KMS-11 (cell line): ENCODE measurements around the gene MOV10L1.

Source experiments
- H2AFZ ChIP-seq: fragments of 200-600 bp; sonication (generic); 2 replicates; pipeline ENCODE4 v1.6.1; 2016; ENCODE audit warnings: antibody characterized with exemption, mixed run types, low read depth
- H3K27ac ChIP-seq: fragments of 200-600 bp; sonication (generic); 2 replicates; pipeline ENCODE4 v1.6.1; 2016; ENCODE audit warnings: mild to moderate bottlenecking, mixed run types
- H3K27me3 ChIP-seq: fragments of 200-600 bp; sonication (generic); 2 replicates; pipeline ENCODE4 v1.6.1; 2017; ENCODE audit warnings: mild to moderate bottlenecking, low read depth, mixed run types, moderate library complexity; ENCODE audit not compliant: insufficient read depth
- H3K36me3 ChIP-seq: fragments of 200-600 bp; sonication (generic); 2 replicates; pipeline ENCODE4 v1.6.1; 2017; ENCODE audit warnings: mild to moderate bottlenecking, mixed run types; ENCODE audit not compliant: insufficient read depth
- H3K4me1 ChIP-seq: fragments of 200-600 bp; sonication (generic); 2 replicates; pipeline ENCODE4 v1.6.1; 2016; ENCODE audit warnings: mild to moderate bottlenecking, low read depth, mixed run types; ENCODE audit not compliant: poor library complexity, severe bottlenecking
- H3K4me2 ChIP-seq: fragments of 200-600 bp; sonication (generic); 2 replicates; pipeline ENCODE4 v1.7.0; 2016; ENCODE audit warnings: mild to moderate bottlenecking, mixed run types
- H3K4me3 ChIP-seq: fragments of 200-600 bp; sonication (generic); IDR thresholded peaks from 2 replicates; pipeline ENCODE4 v1.6.1; 2017; ENCODE audit warnings: low read depth, low read length, mixed read lengths; ENCODE audit not compliant: insufficient read depth
- H3K79me2 ChIP-seq: fragments of 200-600 bp; sonication (generic); 2 replicates; pipeline ENCODE4 v1.6.1; 2016; ENCODE audit warnings: low read depth, mixed run types; ENCODE audit not compliant: insufficient read depth
- H3K9ac ChIP-seq: fragments of 200-600 bp; sonication (generic); 2 replicates; pipeline ENCODE4 v1.6.1; 2016; ENCODE audit warnings: mild to moderate bottlenecking, mixed run types
- H4K20me1 ChIP-seq: fragments of 200-600 bp; sonication (generic); 2 replicates; pipeline ENCODE4 v1.6.1; 2016; ENCODE audit warnings: mild to moderate bottlenecking, mixed run types; ENCODE audit not compliant: insufficient read depth
- CTCF ChIP-seq: fragments of 200-600 bp; sonication (generic); conservative IDR thresholded peaks from 2 replicates; pipeline ENCODE4 v1.6.1; 2017; ENCODE audit warnings: low read depth, mild to moderate bottlenecking, antibody characterized with exemption, low read length, moderate library complexity, mixed read lengths

Gene MOV10L1

GRCh38 chr22:50048061-50048765 is 41.6 kb upstream of the MOV10L1 start:
- no peaks in the 10 kb centered on the region for H3K36me3 ChIP-seq
- no peak overlapping the region for H3K4me3 ChIP-seq
- H3K27ac ChIP-seq = no peak overlapping the region
- peaks cover 2% of the 10 kb centered on the region; the same call in 1 of the 2 replicates for H3K27me3 ChIP-seq
- no peak overlapping the region for H3K4me2 ChIP-seq
- TF ChIP-seq CTCF = no peak
- no peak overlapping the region for H2AFZ ChIP-seq
- no peak overlapping the region for H3K9ac ChIP-seq
- H3K4me1 ChIP-seq = no peaks in the 10 kb centered on the region
- no peaks in the 10 kb centered on the region for H3K79me2 ChIP-seq
- H4K20me1 ChIP-seq = no peaks in the 10 kb centered on the region

GRCh38 chr22:50048836-50049235 is 41.0 kb upstream of the MOV10L1 start:
- H3K27me3 ChIP-seq = peaks cover 2% of the 10 kb centered on the region; the same call in 1 of the 2 replicates
- no peaks in the 10 kb centered on the region for H4K20me1 ChIP-seq
- H3K4me2 ChIP-seq = no peak overlapping the region
- H3K9ac ChIP-seq = no peak overlapping the region
- TF ChIP-seq CTCF = no peak
- H3K4me1 ChIP-seq = no peaks in the 10 kb centered on the region
- no peaks in the 10 kb centered on the region for H3K79me2 ChIP-seq
- no peaks in the 10 kb centered on the region for H3K36me3 ChIP-seq
- H3K27ac ChIP-seq = no peak overlapping the region
- no peak overlapping the region for H2AFZ ChIP-seq
- H3K4me3 ChIP-seq = no peak overlapping the region

- Histone ChIP-seq H3K4me2 (no peak overlapping the region), H3K9ac (no peak overlapping the region), H3K4me3 (no peak overlapping the region), H3K27me3 (peaks cover 2% of the 10 kb centered on the region; the same call in 1 of the 2 replicates), H3K36me3 (no peaks in the 10 kb centered on the region), H2AFZ (no peak overlapping the region), H4K20me1 (no peaks in the 10 kb centered on the region), H3K79me2 (no peaks in the 10 kb centered on the region), H3K4me1 (no peaks in the 10 kb centered on the region), H3K27ac (no peak overlapping the region)
- no peak for TF ChIP-seq CTCF
Measured at GRCh38 chr22:50049299-50050195, 40.3 kb upstream of the MOV10L1 start.

- H2AFZ ChIP-seq = no peak overlapping the region
- TF ChIP-seq CTCF = no peak
- no peaks in the 10 kb centered on the region for H3K36me3 ChIP-seq
- H3K27ac ChIP-seq = no peak overlapping the region
- H3K4me2 ChIP-seq = no peak overlapping the region
- H4K20me1 ChIP-seq = no peaks in the 10 kb centered on the region
- H3K9ac ChIP-seq = no peak overlapping the region
- no peaks in the 10 kb centered on the region for H3K4me1 ChIP-seq
- no peaks in the 10 kb centered on the region for H3K79me2 ChIP-seq
- H3K4me3 ChIP-seq = no peak overlapping the region
- H3K27me3 ChIP-seq = peaks cover 2% of the 10 kb centered on the region; the same call in 1 of the 2 replicates
Measured at GRCh38 chr22:50051930-50052329, 37.9 kb upstream of the MOV10L1 start.
